Measurements from ENCODE around the gene ETNK1.

DNA sequence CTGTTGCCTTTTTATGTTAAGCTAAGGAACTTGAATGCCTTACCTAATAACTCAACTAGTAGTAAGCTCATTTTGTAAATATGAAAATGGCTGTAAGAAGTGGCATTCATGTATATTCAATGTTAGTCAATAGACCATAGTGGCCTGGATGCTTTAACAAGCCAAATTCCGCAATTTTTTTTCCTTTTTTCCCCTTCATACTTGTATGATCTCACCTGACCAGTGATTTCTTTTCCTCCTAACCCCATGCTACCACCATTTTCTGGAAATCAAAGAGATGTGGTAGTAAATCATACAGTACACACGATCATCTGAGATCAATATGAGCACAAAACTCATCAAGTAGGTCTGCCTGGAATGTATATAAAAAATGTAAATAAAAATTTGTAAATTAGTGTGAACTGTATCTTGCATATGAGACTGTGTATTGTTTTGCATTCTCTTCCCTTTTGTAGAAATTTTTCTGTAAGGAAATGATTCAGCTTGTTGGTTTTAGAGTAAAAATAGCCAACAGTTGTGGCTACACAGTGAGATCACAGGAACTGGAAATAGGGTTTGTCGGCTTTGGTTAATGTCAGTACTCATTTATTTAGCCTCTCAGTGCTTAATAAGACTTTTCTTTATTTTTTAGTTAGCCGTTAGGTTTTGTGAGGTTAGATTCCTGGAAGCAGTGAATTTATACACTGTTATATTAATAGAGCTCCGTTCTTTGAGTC is 62.5 kb downstream of the ETNK1 start:
- TF ChIP-seq MXI1 (IDR thresholded peaks at IDR 0.05; ENCODE audit: low read depth, low read length): no peak
- TF ChIP-seq EP300 (IDR thresholded peaks at IDR 0.05; ENCODE audit: borderline replicate concordance in 1 of 2, low read depth in 1 of 2, low read length in 1 of 2): no peak

Measured in SK-N-SH (cell line).